GM19025 (cell line): ENCODE results near the gene FGD6.
"Not testable (repeated sequence)": the region's sequence is repeated elsewhere in the genome, so short reads cannot be mapped to it uniquely, and the experiment has no call there.

Experiments
- ATAC-seq: cut with Tn5 transposase; IDR thresholded peaks from one replicate; pipeline ENCODE4 v1.9.1; 2021; ENCODE audit warnings: mild to moderate bottlenecking, low read depth, moderate library complexity; ENCODE audit not compliant: unreplicated experiment

FGD6 gene

DNA sequence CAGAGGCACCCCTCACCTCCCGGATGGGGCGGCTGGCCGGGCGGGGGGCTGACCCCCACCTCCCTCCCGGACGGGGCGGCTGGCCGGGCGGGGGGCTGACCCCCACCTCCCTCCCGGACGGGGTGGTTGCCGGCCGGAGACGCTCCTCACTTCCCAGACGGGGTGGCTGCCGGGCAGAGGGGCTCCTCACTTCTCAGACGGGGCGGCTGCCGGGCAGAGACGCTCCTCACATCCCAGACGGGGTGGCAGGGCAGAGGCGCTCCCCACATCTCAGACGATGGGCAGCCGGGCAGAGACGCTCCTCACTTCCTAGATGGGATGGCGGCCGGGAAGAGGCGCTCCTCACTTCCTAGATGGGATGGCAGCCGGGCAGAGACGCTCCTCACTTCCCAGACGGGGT, 18.4 kb upstream of the FGD6 start:
- ATAC-seq: not testable (repeated sequence)

DNA sequence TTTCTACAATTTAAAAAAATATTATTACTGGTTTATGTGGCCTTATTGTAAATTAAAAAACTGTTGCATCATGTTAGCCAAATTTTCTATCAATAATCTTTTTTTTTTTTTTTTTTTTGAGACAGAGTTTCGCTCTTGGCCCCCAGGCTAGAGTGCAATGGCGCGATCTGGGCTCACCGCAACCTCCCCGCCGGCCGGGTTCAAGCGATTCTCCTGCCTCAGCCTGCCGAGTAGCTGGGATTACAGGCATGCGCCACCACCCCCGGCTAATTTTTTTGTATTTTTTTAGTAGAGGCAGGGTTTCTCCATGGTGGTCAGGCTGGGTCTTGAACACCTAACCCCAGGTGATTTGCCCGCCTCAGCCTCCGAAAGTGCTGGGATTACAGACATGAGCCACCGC, 16.9 kb upstream of the FGD6 start:
- not testable (repeated sequence) for ATAC-seq

GRCh38 chr12:95231190-95231589, 13.9 kb upstream of the FGD6 start:
- no peak for ATAC-seq

DNA sequence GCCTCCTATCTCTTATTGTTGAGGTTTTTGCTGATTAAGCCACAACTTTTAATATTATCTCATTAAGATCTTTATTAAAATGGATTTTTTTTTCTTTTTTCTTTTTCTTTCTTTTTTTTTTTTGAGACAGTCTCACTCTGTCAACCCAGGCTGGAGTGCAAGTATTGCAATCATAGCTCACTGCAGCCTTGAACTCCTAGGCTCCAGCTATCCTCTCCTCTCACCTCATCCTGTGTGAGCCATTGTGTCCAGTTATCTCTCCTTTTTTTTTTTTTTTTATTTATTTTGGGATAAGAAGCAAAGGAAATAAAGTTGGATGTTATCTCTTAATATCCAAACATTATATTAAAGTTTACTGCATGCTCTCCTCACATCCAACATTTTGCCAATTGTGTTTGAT, 13.0 kb upstream of the FGD6 start:
- ATAC-seq: no peak

GRCh38 chr12:95229636-95230035, 12.4 kb upstream of the FGD6 start:
- ATAC-seq: no peak

DNA sequence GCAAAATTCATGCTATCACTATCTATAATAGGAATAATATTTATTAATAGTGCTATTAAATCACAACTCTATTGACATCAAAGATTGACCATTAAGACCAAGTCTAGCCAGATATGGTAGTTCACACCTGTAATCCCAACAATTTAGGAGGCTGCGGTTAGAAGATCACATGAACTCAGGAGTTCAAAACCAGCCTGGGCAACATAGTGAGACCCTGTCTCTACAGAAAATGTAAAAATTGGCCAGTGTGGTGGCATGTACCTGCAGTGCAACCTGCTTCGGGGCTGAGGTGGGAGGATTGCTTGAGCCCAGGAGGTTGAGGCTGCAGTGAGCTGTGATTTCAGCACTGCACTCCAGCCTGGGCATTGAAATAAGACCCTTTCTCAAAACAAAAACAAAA, 11.3 kb upstream of the FGD6 start:
- no peak for ATAC-seq

GRCh38 chr12:95227818-95228356, 10.6 kb upstream of the FGD6 start:
- no peak for ATAC-seq

GRCh38 chr12:95225645-95226212, 8.5 kb upstream of the FGD6 start:
- no peak for ATAC-seq

- ATAC-seq: no peak
Measured at GRCh38 chr12:95224202-95225170, 7.2 kb upstream of the FGD6 start.

DNA sequence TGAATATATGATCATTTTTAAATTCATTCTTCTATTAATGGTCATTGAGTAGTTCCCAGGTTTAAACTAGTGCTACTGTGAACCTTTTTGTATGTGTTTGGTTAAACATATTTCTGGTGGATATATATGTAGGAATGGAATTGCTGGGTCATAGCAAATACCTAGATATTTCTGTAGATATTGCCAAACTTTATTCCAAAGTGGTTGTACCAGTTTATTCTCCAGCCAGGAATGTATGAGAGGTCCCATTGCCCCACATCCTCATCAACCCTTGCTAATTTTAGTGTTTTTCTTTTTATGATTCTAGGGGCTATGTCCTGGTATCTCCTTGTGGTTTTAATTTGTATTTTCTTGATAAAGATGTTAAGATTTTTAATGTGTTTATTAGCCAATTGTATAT, 3.5 kb upstream of the FGD6 start:
- ATAC-seq: no peak

GRCh38 chr12:95220190-95220589, 2.9 kb upstream of the FGD6 start:
- no peak for ATAC-seq

DNA sequence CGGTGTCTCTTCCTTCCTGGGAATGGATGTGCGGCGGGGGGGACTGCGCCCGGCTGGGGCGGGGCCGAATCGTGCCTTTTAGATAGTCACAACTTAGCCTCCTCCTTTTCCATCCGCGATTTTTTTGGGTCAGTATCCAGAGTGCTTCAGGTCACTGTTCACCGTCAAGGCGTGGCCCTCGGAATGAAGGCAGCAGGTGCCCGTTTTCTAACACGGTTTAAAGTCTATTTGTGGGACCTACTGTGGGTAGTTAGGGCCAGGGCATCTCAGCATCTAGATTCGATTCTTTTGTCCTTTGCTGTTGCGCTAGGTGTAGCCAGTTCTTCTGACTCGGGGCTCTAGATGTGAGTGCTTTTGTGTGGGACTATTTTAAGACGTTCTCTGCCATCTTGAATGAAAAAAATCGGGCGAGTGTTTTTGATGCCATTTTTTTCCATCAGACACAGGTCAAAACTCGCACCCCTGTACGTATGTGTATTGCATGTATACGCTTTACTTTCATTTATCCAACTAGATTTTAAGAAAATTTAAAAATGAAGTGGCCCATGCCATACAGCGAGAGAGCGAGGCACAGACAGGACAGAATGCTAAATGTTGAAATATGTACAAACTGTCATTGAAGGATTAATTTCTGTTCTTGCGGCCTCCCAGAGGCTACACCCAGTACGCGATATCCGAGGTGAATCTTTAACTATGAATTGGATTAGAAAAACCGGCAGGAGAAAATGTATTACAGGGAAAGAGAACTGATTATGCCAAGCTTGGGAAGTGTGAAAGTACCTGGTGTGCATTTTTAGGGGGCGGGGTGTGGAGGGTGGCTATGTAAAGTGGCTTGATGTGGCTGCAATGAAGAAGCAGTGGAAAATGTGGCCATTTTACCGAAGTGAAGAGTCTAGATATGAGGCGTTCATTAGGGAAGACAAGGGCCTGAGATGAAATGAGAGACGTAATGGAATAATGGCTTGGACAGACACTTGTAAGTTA, 1.2 kb upstream of the FGD6 start:
- ATAC-seq: no peak

- ATAC-seq: peak; percentile 18
Measured at GRCh38 chr12:95216711-95217376, 423 bp downstream of the FGD6 start.

DNA sequence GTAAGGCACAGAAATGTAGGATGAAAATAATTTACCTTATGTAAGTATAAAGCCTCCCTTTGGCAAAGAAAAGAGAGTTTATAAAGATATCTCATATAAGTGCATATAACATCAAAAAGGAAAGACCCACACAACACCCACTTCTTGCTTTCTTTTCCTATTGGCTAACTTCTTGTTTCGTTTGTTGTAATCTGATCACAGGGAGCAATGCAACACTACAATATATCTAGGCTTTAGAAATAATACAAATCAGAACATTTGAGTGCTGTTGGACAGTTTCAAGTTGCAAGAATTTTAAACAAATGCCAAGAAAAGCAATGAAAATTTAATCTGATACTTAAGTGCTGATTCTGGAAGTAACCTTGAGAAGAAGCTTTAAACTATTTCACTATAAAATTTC, 1.3 kb downstream of the FGD6 start:
- no peak for ATAC-seq

- ATAC-seq: no peak
Measured at GRCh38 chr12:95214466-95214865, 2.8 kb downstream of the FGD6 start.

DNA sequence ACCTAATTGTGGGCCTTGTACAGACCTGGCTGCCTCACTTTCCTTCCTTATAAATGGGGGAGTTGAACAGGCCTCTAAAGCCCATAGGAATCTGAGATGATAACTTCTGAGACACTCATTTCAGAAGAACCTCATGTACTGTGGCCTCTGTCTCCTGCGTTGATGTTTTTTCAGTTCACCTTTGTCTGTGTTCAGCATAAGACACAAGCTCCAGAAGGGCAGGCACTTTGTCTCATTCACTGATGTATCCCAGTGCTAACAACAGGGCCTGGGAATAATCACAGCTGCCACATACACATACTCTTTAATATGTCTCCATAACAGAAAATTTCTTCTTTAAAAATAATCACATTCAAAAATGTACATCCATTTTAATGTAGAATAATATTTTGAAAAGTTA, 3.3 kb downstream of the FGD6 start:
- ATAC-seq: no peak

DNA sequence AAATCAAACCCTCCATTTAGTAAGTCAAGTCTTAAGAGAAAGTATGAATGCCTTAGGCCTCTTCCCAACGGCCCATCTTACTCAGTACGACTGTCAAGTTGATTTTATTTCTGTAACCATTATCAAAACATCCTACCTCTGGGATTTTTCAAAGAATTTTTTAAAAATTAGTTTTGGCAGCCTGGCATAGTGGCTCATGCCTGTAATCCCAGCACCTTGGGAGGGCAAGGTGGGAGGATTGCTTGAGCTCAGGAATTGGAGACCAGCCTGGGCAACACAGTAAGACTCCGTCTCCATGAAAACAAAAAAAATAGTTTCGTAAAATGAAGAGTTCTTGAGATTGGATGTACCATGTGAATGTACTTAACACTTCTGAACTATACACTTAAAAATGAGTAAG, 4.1 kb downstream of the FGD6 start:
- no peak for ATAC-seq

GRCh38 chr12:95212586-95212985, 4.7 kb downstream of the FGD6 start:
- no peak for ATAC-seq

GRCh38 chr12:95208678-95209077, 8.6 kb downstream of the FGD6 start:
- no peak for ATAC-seq

DNA sequence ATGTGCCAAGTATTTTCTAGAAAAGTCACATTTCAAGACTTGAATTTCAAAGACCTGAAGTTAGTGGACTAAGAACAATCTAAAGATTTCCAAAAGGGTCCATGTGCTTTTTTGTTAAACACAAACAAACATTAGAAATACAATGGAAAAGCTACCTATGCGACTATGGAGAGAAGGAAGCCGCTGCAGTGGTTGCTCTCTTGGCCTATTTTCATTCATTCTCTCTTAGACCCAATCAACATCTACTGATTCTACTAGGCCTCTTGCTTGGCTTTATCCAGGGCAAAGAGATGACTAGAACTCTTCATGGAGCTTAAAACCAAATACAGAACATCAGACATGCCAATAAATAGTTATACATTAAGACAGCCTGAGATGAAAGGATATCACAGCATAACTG, 9.9 kb downstream of the FGD6 start:
- no peak for ATAC-seq
